ENCODE data around the gene P2RY10. TPM values are rescaled to one million over a fixed set of nuclear protein-coding genes. Genes with fewer than 3 reads are reported as not detected.

The P2RY10 gene
- total and polyA plus RNA-seq, 2 experiments from 2014 or later: not detected

DNA sequence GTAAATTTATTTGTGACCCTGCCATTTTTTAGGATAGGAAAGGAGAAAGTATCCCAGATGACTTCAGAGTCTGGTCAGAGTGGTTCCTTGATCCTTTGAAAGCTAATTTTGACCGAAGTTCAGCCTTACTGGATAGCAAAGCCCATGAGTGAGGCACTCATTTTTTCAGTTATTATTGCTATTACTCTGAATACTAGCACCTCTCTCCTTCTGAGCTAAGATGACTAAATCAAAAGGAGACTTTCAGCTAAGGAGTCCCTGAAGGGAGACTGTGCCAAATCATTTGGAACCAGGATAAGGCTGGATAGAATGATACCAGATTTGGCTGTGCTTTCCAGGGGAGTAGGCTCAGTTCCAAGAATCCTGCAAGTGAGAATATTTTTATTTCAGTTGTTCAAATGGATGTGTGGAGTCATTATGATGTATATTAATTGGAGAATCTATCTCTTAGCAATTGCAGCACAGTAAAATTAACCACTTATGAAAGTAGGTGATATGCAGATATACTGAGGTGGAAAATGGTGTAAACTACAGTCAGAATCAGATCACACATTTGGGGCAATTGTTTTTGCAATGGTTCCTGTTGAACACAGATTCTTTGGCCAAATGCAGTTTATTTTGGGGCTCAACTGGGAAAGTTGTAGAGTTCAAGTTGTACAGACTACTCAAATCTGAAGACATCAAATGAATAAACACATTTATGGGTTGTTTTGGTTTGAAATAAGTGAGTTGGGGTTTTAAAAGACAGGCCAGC, 1.2 kb downstream of the P2RY10 start:
- no peak overlapping the region for H3K27ac Mint-ChIP-seq
- DNase-seq (ENCODE audit: low spot score) (no peak), ATAC-seq (no peak)
- no peaks in the 10 kb centered on the region for H3K79me2 ChIP-seq (replicated peaks; ENCODE audit: insufficient read depth)
- no peak overlapping the region for H3K4me3 ChIP-seq
- no peaks in the 10 kb centered on the region for H3K4me1 ChIP-seq (ENCODE audit: insufficient read depth)
- H3K27me3 ChIP-seq (ENCODE audit: insufficient read depth): no peaks in the 10 kb centered on the region
- H3K27ac ChIP-seq (ENCODE audit: low read depth): no peak overlapping the region
- H3F3A ChIP-seq (replicated peaks; ENCODE audit: low read depth): no peaks in the 10 kb centered on the region
- H3K4me1 Mint-ChIP-seq: no peaks in the 10 kb centered on the region
- H3K4me3 Mint-ChIP-seq: no peak overlapping the region
- no peaks in the 10 kb centered on the region for H3K9me3 Mint-ChIP-seq
- no peaks in the 10 kb centered on the region for H3K27me3 Mint-ChIP-seq (ENCODE audit: insufficient read depth, low read depth, poor library complexity)
- H2AFZ ChIP-seq: no peak overlapping the region
- TF ChIP-seq, protein P1, sequence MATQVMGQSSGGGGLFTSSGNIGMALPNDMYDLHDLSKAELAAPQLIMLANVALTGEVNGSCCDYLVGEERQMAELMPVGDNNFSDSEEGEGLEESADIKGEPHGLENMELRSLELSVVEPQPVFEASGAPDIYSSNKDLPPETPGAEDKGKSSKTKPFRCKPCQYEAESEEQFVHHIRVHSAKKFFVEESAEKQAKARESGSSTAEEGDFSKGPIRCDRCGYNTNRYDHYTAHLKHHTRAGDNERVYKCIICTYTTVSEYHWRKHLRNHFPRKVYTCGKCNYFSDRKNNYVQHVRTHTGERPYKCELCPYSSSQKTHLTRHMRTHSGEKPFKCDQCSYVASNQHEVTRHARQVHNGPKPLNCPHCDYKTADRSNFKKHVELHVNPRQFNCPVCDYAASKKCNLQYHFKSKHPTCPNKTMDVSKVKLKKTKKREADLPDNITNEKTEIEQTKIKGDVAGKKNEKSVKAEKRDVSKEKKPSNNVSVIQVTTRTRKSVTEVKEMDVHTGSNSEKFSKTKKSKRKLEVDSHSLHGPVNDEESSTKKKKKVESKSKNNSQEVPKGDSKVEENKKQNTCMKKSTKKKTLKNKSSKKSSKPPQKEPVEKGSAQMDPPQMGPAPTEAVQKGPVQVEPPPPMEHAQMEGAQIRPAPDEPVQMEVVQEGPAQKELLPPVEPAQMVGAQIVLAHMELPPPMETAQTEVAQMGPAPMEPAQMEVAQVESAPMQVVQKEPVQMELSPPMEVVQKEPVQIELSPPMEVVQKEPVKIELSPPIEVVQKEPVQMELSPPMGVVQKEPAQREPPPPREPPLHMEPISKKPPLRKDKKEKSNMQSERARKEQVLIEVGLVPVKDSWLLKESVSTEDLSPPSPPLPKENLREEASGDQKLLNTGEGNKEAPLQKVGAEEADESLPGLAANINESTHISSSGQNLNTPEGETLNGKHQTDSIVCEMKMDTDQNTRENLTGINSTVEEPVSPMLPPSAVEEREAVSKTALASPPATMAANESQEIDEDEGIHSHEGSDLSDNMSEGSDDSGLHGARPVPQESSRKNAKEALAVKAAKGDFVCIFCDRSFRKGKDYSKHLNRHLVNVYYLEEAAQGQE (IDR thresholded peaks at IDR 0.05; ENCODE audit: unreplicated experiment): no peak
- no peak for TF ChIP-seq NANOG (IDR thresholded peaks at IDR 0.05; ENCODE audit: borderline replicate concordance)
- no peak for TF ChIP-seq EZH2 (IDR thresholded peaks at IDR 0.05; ENCODE audit: low read depth, unreplicated experiment)
- TF ChIP-seq, protein P2, sequence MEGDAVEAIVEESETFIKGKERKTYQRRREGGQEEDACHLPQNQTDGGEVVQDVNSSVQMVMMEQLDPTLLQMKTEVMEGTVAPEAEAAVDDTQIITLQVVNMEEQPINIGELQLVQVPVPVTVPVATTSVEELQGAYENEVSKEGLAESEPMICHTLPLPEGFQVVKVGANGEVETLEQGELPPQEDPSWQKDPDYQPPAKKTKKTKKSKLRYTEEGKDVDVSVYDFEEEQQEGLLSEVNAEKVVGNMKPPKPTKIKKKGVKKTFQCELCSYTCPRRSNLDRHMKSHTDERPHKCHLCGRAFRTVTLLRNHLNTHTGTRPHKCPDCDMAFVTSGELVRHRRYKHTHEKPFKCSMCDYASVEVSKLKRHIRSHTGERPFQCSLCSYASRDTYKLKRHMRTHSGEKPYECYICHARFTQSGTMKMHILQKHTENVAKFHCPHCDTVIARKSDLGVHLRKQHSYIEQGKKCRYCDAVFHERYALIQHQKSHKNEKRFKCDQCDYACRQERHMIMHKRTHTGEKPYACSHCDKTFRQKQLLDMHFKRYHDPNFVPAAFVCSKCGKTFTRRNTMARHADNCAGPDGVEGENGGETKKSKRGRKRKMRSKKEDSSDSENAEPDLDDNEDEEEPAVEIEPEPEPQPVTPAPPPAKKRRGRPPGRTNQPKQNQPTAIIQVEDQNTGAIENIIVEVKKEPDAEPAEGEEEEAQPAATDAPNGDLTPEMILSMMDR (conservative IDR thresholded peaks at IDR 0.05; ENCODE audit: low read depth in 2 of 2): no peak
- H3K36me3 Mint-ChIP-seq (ENCODE audit: low read depth): no peaks in the 10 kb centered on the region
- H3K4me2 ChIP-seq: no peak overlapping the region
- no peaks in the 10 kb centered on the region for H4K20me1 ChIP-seq (replicated peaks; ENCODE audit: insufficient read depth)
- no peaks in the 10 kb centered on the region for H3K9me2 ChIP-seq (ENCODE audit: insufficient read depth)
- H3K36me3 ChIP-seq (ENCODE audit: insufficient read depth): no peaks in the 10 kb centered on the region

DNA sequence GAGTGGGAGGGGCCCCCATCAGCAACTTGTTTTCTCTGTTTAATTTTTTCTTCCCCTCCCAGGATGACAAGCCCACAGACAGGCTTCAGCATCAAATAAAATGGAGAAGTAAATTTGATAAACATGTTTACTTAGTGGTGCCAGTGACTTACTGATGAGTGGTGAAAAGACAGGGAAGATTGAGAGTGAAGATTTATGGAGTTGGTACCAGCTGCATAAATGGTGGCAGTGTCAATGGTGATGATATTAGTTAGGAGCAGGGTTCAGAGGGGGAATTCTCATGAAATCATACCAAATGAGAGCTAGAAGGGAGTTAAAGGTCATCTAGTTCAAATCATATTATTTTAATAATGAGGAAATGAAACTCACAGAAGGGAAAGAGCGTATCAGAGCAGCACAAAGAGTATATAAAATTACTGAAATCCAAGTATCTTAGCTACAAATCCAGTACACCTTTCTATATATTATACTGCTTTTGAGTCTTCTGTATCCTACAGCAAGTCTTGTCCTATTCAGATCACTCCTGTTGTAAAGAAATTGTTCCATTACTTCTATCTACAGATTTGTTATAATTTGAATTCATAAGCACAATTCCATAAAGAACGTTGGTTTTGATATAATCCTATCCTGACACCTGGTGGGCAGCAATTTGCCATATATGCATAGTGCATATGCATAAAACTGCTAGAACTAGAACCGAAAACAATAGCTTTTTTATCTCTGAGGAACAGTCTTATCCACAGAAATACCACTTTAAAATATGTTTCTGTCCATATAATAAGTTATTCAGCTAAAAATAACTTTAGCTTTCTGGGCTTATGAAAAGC, 5.0 kb downstream of the P2RY10 start:
- 0 out of 3 replicates have a peak, but pooled peaks cover 3% of the 10 kb centered on the region for H3K4me1 Mint-ChIP-seq

More for the DNA sequence above, 5.0 kb downstream of the P2RY10 start:
- Histone ChIP-seq H3K79me2 (replicated peaks; ENCODE audit: insufficient read depth) (no peaks in the 10 kb centered on the region), H3K4me1 (ENCODE audit: insufficient read depth) (no peaks in the 10 kb centered on the region), H3K4me2 (no peak overlapping the region), H3K36me3 (ENCODE audit: insufficient read depth) (no peaks in the 10 kb centered on the region), H3K27me3 (ENCODE audit: insufficient read depth) (no peaks in the 10 kb centered on the region), H4K20me1 (replicated peaks; ENCODE audit: insufficient read depth) (no peaks in the 10 kb centered on the region), H3K4me3 (no peak overlapping the region), H3K9me2 (ENCODE audit: insufficient read depth) (no peaks in the 10 kb centered on the region), H3K27ac (ENCODE audit: low read depth) (no peak overlapping the region), H2AFZ (no peak overlapping the region), H3F3A (replicated peaks; ENCODE audit: low read depth) (no peaks in the 10 kb centered on the region)
- Mint-ChIP-seq H3K9me3 (no peaks in the 10 kb centered on the region; the same call in 2 of the 3 replicates), H3K36me3 (ENCODE audit: low read depth) (no peaks in the 10 kb centered on the region), H3K27me3 (ENCODE audit: insufficient read depth, low read depth, poor library complexity) (no peaks in the 10 kb centered on the region), H3K27ac (no peak overlapping the region), H3K4me3 (no peak overlapping the region)
- DNase-seq (ENCODE audit: low spot score) (no peak), ATAC-seq (no peak)
- TF ChIP-seq STAT1 (IDR thresholded peaks at IDR 0.05; ENCODE audit: unreplicated experiment) (no peak), JUNB (IDR thresholded peaks at IDR 0.05; ENCODE audit: unreplicated experiment) (no peak), ZNF114 (CRISPR knock-in tag; IDR thresholded peaks at IDR 0.05) (no peak), EZH2phosphoT487 (IDR thresholded peaks at IDR 0.05; ENCODE audit: unreplicated experiment) (no peak), ZNF331 (CRISPR knock-in tag; IDR thresholded peaks at IDR 0.05; ENCODE audit: low read depth) (no peak)

Measured in GM23338 (cell line).